HS-5 (cell line): Measurements from ENCODE around the gene TIMM23.
"Not testable (repeated sequence)": the region's sequence is repeated elsewhere in the genome, so short reads cannot be mapped to it uniquely, and the experiment has no call there.

ENCODE experiments used
- DNase-seq: peaks from one replicate; pipeline ENCODE4 v3.0.0-alpha.2; 2012; ENCODE audit warnings: low read depth

TIMM23 gene

GRCh38 chr10:46022978-46023702, 50.9 kb downstream of the TIMM23 start:
- peak; percentile 79 for DNase-seq

DNA sequence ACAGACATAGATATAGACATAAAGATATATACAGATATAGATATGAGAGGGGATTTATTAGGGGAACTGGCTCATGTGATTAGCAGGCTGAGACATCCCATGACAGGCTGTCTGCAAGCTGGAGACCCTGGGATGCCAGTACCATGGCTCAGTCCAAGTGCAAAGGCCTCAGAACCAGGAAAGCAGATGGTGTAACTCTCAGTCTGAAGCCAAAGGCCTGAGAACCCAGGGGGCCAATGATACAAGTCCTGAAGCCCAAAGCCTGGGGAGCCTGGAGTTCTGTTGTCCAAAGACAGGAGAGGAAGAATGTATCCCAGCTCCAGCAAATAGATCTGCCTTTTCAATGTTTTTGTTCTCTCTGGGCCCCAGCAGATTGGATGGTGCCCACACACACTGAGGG, 52.7 kb downstream of the TIMM23 start:
- DNase-seq, result no peak

DNA sequence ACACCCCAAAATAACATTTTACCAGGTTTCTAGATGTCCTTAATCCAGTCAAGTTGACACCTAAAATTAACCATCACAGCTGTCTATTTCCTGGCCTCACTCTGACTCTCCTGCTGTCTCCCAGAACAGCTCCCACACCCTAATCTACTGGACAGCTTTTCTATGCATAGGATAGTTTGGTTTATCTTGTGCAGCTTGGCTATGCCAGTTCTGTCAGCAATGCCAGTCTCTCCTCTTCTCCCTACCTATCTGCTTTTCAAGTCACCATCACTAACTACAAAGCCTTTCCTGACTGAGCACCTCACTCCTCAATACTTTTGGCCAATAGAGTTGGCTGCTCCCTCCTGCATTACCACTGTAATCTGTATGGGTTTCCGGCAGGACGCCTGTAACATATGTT, 53.1 kb downstream of the TIMM23 start:
- no peak for DNase-seq

GRCh38 chr10:46026106-46026505, 53.8 kb downstream of the TIMM23 start:
- DNase-seq, result no peak

DNA sequence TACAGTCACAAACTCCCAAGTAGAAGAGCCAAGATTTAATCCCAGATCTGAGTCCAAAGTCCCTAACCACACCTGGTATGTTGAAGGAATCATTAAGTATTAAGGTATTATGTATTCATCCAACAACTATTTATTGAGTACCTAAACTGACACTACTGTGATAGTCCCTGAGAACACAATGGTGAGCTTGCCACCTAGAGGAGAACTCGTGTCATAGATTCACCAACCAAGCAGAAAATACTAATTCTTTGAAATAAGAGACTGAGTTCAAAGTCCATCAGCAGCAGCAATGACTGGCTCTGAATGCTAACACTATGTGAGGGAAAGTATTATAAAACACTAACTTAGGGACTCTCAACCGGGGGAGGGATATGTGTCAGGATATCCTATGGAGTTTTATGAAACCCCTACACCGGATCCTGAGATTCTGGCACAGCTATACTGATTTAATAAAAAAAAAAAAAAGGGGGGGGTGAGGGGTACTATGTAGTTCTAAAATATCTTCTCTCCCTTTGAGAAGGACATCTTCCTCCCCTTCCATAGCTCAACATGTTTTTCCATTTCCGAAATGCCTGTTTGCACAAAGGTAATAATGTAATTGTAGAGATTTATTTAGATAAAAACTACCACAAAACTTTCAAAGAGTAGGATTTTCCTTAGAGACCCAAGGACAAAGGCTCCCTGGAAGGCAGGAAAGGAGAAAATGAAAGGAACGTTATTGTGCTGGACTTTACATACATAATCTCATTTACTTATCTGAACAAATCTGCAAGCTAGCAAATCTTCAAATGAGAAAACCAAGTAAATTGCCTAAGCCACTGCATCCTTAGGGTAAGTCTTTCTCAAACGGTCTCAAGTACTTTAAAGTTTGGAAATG, 56.5 kb downstream of the TIMM23 start:
- DNase-seq, result peak; percentile 39

GRCh38 chr10:46029461-46030030, 57.3 kb downstream of the TIMM23 start:
- no peak for DNase-seq

GRCh38 chr10:46030091-46030937, 58.0 kb downstream of the TIMM23 start, which contains the start of gene NCOA4:
Gene NCOA4 (minus strand): TSS chr10:46030623. CDS start chr10:46016680, 13,943 bp downstream.
- DNase-seq, result peak; percentile 86

DNA sequence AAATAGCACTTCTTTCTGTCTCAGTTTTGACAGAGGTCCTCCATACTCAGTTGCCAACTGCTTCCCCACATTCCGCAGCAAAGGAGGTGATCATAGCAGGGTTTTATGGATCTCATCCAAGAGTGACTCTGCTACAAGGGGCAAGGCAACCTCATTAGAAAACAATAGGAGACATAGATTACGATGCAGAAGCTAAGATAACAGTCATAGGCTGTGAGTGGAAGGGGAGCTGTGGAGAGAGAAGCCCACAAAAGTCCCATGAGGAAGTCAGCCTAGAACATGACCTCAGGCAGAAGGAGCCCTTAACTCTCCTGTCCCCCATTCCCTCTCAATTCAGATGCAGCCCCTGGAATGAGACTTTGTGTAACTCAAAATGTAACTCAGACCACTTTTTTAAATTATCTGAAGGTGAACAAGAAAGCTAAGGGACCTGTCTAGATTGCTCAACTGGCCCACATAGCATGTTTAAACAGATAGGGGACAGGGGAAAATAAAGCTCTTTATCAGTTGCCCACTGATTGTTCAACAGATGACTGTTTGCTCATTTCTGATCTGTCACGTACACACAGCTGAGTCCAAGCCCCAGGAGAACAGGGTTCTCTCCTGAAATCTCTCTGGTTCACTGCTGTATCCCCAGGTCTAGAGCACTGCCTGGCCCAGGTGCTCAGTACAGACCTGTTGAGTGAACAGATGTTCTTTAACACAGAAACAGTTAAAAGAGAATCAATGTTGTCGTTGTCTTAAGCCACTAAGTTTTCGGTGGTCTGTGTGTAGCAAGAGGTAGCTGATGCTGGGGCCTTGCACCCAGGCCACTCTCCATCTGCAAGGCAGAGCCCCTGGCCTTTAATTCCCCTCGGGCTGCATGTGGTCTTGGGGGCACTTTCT, 59.6 kb downstream of the TIMM23 start:
- no peak for DNase-seq

- DNase-seq, result peak; percentile 28
Observed at GRCh38 chr10:46033602-46034011, 61.3 kb downstream of the TIMM23 start.

GRCh38 chr10:46035923-46036849, 63.9 kb downstream of the TIMM23 start:
- DNase-seq, result no peak

GRCh38 chr10:46037107-46037825, 65.0 kb downstream of the TIMM23 start:
- no peak for DNase-seq

- DNase-seq, result no peak
Observed at GRCh38 chr10:46040004-46040403, 67.7 kb downstream of the TIMM23 start.

DNA sequence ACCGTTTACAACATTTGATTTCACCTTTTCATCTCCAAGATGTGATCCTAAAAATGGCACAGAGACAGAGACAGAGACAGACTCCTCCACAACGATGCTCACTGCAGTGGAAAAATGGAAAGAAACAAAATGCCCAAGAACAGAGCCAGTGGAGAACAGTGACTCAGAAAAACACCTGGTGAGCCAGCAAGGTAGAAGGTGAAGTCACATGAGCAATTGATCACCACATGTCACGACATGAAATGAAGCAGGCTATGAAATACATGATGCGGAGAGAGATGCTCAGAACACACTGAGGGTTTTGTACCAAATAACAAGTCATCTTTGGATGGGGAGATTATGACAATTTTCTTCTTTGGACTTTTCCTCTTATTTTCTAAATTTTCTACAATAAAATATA, 70.2 kb downstream of the TIMM23 start:
- DNase-seq, result no peak

DNA sequence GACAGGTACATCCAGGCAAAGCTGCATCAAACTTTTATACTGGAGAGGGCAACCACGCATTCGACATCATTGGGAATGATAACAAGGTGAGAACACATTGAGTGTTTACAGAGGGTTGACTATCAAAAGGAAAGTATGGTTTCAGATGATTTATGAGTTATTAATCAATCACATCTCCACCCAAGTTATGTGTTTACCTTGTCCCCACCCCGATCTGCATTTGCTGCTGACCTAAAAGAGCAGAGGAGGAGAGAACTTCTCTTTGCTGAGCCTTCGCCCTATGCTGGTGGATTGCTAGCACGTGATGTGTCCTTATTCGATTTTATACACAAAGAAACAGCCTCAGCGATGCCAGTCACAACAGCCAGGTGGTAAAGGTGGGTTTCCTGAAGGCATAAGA, 74.0 kb downstream of the TIMM23 start, which contains the start of gene MSMB:
Gene MSMB, minus strand, starts transcription at position 9 of the 400 bp plus-strand sequence. CDS start 32 bp downstream, outside the sequence.
- DNase-seq, result no peak

DNA sequence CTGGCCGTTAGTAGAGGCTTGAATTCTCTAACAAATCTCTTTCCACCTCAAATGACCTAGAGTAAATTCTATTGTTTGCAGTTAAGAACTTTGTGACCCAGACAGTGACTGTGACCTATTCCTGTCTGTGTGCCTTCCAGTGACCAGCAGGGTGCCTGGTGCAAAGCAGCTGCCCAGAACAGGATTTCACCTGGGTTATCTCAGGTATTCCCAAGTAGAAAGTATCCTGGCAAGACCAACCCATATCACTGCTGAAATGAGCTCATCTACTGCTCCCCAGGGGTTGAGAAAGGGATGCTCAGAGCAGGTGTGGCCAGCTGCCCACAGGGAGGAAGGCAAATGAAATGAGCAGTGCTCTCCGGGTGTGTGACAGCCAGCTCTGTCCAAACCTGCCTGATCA, 75.9 kb downstream of the TIMM23 start:
- DNase-seq, result no peak

- DNase-seq, result not testable (repeated sequence)
Observed at GRCh38 chr10:46049497-46049831, 77.2 kb downstream of the TIMM23 start.

GRCh38 chr10:46050941-46051623, 78.8 kb downstream of the TIMM23 start:
- no peak for DNase-seq

DNA sequence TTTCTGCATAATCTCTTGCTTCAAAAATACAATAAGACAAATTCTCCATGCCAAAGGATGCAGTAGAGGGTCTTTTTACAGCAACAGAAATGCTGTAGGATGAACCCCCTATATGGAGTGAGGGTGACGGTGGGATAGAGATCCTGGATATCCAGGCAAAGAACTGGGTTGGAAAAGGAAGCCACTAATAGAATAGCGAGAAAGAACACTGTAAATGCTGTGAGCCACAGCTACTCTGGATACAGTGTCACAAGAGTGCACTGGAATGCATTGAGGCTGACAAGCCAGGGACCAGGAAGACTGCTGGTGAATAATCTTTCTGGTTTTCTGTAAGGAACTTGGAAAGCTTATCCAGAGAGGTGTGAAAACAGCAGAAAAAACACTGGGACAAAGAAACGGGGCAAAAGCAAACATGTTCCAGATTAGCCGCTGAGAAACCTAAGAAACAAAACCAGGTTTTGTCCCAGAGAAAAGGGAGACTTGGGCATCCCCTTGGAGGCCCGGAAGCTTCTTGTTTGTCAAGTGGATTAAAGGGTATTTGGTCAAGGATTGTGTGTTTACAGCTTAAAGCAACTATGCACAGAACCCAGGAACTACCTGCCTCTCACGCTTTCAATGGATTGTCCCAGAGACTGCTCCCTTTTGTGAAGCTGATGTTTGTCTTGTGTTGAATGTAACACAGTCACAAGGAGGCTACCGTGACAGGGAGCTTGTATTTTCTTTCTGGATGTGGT, 79.9 kb downstream of the TIMM23 start:
- no peak for DNase-seq
